Stimulated activated CD8-positive, alpha-beta memory T cell treated with anti-CD3 and anti-CD28 coated beads, Interleukin-15, amount 100 ng/mL, for 24 hours (primary cell): Measurements from ENCODE around the gene CALM1.
"Not testable (repeated sequence)": the region's sequence is repeated elsewhere in the genome, so short reads cannot be mapped to it uniquely, and the experiment has no call there.

Experiments used
- DNase-seq: peaks from one replicate; pipeline ENCODE4 v3.0.0-alpha.2; 2020; ENCODE audit warnings: low read depth

Gene CALM1

DNA sequence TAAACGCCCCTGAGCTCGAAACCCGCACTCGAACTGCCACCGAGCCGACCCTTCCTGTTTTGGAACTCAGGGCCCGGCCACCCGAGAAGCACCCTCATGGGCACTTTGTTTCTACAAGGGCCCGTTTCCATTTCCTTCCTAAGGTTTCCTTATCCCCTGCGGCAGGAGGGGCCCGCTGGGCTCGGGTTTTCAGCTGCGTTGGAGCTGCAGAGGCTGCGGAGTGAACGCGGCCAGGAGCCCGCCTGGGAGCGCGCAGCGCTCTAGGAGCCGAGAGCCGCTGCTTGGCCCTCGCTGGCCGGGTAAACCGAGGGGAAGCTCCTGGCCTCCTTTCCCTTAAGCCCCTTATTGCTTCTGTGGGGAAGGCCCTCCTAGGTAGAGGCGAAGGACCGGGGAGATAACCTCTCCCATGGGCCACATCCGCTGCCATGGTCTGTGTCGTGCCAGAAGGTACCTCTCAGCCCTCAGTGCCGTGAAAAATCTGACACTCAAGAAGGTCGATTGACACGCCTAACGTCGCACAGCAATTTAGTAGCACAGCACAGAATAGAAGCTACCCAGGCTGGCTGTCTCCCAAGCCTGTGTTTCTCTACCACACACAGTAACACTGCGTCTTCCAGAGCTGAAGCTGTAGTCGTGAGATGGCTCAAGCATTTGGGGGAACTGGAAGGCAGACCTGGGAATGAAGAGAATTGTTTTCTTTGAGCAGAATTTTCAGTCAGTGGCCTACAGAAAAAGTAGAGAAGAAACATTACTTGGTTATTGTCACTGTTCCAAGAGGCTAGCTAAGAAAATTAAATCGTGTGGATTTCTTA, 12.9 kb upstream of the CALM1 start:
- DNase-seq, result peak; percentile 18

DNA sequence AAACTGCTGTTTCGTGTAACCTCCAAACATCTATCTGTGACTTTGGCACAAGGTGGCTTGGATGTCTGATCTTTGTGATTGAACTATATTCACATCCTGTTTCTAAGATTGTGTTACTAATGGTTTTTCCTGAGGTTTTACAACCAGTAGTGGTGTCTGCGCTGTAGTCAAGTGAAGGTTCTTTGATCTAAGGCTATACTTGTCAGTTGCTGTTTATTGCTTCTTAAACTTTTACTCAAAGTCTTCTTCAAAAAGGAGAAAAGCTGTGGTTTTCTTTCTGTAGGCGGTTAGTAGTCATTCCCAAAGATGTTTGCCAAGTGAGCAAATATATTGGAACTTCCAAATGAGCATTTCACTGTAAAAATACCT, 12.3 kb upstream of the CALM1 start:
- DNase-seq, result no peak

DNA sequence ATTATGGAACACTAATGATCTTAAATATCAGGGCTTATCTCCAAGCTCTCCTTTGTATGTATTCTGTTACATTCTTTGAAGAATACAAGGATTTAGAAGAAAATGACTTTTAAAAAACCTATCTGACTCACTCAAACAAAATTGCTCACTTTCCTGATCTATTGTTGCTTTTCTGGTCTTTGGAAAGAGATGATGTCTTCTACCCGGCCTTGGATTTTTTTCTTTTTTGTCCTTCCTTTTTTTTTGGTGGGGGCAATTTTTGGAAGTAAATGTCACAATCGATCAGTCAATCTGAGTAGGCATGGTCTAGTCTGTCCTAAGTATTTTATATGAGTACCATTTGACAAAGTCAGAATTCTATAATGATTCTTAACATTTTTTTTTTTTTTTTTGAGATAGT, 10.5 kb upstream of the CALM1 start:
- no peak for DNase-seq

DNA sequence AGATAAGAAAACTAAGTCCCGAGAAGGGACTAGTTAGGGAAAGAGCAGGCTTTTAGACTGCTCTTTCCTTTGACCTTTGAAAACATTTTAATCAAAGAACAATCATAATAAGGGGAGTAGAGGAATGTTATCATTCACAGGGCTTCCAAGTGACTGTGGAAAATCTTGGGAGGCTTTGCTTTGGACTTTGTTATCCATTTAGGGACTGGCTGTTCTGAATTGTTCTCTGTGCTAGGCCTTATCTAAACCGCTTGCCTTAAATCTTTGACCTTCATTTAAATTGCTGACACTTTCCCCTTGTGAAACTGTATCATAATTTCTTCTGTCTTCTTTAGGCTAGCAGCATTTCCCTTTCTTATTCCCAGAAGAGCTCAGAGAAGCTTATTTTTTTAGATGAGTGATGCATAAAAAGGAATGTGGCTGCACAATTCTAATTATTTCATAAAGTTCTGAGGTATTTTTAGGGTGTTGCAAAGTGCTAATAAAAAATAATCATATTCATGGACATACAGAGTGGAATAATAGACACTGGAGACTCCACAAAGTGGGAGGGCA, 9.5 kb upstream of the CALM1 start:
- no peak for DNase-seq

DNA sequence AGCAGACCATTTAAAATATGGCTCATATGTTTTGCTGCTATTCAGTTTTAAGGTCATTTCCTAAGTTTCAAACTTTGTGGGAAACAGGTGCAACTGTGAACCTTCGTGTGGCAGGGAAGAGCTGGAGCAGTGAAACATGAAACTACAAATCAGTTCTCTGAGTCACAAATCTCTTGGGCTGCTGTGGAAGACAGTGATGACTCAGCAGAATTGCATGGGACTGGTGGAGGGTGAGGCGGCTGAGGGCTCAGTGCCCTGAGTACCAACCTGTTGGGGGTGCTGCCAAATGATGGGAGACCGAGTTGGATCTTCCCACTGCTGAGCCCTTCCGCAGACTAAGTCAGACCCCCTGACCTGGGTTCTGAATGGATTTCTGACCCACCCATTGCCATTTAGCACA, 8.4 kb upstream of the CALM1 start:
- DNase-seq, result no peak

DNA sequence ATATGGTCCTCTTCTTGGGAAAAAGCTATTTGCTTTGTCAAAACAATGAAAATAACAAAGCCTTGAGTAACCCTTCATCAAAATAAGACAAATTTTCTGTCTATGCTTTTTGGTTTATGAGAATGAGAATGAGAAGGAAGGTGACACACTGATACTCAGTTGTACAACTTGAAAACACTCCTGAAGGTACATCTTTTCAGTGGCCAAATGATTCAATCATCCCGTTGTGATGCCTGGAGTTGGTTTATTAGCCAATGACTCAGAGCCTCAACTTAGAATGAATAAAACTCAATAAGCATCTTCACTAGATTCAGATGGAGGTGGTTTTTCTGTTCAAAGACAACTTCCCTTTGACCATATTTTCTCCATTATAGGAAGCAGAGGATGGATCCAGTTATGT, 7.8 kb upstream of the CALM1 start:
- no peak for DNase-seq

DNA sequence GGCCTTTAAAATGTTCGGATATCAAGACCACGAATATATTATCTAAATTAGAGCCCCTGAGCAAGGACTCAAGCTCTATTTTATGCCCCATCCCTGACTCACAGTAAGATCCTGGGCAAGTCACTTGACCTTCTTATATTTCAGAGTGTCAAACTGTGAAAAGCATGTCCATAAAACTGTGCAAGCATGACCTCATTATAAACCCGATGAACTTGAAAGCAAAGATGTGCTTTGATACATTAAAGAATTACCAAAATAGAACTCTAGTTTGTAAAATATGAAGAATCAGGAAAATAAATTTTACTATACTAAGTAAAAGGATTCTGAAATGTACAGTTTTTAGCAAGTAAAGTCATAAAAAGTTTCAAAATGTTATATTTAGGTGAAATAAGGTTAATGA, 2.9 kb upstream of the CALM1 start:
- DNase-seq, result no peak

DNA sequence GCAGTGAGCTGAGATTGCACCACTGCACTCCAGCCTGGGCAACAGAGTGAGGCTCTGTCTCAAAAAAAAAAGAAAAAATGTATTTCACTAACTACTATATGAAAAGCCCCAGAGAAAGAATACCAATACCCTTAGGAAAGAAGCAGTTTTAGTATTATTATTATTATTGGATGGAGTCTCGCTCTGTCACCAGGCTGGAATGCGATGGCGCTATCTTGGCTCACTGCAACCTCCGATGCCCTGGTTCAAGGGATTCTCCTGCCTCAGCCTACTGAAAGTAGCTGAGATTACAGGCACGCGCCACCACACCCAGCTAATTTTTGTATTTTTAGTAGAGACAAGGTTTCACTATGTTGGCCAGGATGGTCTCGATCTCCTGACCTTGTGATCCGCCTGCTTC, 2.0 kb upstream of the CALM1 start:
- DNase-seq, result not testable (repeated sequence)

DNA sequence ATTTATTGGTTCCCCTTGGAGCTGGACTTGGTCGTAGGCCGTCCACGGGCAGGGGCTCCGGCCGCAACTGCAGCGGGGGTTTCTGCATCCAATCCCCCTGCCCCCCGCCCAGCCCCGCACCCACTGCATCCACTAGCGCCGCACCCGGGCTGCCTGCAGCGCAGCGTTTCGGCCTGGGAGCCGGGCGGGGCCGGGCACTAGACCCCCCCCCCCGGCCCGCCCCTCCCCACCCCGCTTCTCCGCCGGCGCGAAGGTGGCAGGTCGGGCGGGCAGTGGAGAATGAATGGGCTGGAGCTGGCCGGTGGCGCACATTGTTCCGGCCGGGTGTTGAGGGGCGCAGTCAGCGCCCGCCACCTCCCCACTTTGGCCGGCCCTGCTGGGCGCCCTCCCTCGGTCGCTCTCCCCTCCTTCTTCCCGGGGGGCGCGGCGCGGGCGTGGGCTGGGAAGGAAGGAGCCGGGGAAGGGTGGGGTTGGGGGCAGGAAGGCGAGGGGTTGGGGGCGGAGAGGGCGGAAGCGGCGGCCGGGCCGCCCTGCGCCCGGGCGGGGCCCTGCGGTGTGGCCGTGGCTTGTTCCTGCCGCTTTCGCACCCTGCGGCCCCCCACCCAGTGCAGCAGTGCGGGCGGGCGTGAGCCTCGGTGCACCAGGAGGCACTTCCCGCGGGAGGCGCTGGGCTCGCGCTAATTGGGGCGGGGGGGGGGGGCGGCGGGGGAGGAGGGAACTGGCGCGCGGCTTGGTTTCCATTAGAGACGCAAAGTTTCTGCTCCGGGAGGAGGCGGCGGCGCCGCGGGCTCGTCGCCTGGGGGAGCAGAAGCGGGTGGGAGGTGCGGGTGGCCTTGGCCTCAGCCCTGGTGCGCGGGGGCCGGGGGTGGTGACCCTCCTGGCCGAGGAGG, 841 bp downstream of the CALM1 start:
- DNase-seq, result peak; percentile 37

DNA sequence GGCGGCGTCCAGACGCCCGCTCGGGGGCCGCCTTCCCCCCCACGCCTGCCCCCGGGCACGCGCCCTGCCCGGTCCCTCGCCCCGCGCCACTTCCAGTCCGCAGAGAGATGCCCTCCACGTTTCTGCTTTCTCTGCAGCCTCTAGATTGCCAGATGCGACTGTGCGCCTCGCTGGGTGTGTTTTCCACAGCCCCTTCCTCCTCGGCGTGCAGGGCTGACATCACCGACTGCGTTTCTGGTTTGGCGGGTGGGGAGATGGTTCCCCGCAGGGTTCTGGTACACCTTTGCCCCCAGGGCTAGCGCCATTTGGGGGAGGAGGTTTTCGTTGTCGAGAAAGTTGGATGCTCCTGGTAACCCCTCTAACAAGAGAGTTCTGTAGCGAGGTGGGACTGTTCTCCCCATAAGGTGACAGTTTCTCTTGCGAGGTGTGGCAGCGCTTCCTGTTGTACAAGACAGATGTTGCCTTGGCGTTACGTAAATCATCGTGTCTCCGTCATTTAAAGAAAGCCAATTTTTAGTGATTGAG, 1.5 kb downstream of the CALM1 start:
- DNase-seq, result peak; percentile 21

DNA sequence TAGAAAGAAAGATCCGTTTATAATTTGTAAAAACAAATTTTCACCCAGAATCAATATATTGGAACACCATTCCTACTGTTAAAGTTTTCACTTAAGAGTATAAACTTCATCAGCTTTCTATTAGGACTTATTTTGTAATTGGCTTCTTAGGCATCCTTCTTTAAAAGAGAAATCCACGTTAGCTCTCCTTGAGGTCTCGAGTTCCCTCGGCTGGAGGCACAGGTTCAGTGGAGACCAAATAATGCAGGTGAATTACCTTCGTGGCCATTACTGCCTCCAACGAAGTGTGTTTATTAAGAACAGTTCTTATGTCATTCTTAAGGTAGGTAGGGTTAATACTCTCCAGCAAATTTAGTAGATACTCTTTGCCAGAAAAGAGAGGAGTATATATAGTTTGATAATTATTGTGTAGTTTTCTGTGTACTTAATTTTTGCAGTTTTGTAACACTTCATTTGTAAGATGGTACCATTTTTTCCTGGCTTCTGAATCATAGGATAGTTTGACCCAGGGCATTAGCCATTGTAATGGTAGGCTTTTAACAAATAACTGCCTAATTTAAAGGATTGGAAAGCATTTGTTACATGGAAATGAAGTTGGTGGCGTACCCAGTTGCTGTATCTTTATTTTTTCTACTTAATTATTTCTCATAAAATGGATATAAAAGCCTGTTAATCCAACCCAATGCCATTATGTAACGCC, 2.2 kb downstream of the CALM1 start:
- no peak for DNase-seq

DNA sequence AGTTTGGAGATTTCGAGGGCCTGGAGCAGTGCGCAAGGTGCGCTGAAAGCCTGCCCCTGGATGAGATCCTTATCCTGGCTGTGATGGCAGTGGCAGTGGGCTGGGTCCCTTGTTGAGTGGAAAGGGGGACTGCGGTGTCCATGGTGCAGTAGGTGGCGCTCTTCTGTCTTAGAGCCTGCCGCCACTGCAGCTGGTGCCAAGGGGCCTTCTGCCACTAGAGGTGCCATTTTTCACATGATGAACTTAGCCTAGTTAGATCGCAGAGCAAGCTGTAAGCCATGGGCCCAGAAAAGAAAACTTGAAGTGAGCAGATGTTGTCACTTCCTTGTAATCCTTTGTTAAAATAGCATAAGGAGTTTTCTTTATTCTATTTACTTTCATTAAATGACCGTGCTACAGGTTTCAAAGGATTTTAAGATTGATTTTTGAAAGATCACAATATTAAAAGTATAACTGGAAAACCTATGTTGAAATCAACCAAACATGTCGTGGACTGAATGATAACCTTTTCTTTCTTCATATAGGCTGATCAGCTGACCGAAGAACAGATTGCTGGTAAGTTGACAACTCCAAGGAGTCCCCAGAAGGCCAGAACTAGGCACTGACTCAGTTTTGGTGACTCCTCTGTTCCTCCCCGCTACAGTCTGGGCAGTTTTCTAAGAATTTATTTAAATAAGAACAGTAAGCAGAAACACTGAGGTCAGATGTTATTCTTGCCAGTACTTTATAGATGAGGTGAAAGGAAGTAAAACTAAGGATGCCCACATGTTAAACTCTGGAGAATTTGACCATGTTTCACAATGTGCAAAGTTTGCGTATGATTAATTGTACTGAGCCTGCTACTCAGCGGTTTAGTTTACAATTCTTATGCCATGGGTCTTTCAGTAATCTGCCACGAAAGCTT, 3.0 kb downstream of the CALM1 start:
- DNase-seq, result peak; percentile 47

DNA sequence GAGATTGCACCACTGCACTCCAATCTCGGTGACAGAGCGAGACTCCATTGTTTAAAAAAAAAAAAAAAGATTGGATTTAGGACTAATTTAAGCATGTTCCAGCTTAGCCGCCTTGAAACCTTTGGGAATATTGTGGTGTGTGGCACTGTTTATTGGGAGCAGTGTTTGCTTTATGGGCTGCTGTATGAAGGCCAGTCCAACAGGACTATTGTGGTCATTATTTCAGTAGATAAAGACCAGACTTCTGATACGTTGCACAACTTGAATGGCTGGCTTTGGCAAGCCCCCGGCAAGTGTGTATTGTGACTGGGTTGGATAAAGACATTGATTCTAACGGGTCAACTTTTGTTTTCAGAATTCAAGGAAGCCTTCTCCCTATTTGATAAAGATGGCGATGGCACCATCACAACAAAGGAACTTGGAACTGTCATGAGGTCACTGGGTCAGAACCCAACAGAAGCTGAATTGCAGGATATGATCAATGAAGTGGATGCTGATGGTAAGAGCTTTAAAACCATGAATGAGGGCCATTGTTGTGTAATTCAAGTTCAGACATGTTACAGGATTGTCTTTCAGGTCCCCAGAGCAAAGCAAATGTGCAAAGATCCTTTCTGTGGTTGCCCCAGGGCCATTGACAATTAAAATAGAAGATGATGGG, 4.2 kb downstream of the CALM1 start:
- DNase-seq, result no peak

DNA sequence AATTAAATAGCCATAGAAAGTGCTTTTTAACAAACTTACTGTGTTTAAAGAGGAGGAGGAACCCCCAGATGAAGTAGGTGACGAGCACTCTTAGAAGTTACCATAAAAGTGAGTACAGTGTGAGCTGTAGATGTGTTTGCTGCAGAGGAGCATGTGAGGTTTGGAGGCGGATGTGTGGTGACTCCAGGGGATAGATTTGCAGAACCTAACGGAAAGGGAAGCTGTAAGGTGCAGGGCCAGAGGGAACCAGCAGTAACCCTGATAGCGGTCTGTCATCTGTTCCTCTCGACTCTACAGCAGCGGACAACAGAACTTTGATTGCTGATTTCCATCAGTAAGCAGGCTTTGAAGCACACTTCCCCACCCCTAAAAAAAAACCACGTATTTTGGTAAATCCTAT, 5.2 kb downstream of the CALM1 start:
- DNase-seq, result no peak

DNA sequence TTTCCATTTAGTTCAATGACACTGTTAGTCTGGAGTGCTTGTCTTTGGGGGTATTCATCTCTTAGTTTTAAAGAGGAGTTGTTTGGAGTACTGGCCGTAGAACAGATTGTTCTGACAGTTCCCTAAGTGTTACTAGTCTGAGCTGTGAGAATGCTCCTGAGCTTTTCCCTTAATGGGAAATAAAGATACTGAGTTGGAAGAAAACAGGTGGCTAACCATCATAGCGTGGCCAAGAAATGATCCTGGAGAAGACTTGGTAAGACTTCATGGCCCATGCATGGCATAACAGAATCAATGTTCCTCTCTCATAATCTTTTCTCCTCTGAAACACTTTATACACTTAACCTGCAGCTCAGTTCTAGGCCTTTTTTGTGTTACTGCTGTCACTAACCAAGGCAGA, 6.2 kb downstream of the CALM1 start:
- no peak for DNase-seq

DNA sequence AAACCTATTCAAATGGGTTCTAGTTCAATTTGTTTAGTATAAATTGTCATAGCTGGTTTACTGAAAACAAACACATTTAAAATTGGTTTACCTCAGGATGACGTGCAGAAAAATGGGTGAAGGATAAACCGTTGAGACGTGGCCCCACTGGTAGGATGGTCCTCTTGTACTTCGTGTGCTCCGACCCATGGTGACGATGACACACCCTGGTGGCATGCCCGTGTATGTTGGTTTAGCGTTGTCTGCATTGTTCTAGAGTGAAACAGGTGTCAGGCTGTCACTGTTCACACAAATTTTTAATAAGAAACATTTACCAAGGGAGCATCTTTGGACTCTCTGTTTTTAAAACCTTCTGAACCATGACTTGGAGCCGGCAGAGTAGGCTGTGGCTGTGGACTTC, 8.3 kb downstream of the CALM1 start:
- DNase-seq, result no peak

DNA sequence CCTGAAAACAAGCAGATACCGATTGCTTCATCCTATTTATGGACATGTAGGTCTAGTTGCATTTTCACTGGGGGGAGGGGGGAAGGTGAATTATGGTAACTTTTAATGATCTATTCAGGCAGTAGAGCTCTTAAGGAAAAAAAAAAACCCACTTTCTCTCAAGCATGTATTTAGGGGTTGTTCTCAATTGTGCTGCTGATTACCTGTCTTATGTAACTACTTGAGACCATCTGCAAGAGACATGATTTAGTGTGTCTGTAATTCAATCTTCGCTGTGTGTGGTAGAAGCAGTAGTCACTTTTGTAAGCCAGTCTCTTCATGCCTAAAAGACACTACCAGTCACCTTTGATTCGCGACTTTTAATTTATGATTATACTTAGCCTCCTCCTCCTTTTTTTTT, 8.9 kb downstream of the CALM1 start:
- DNase-seq, result no peak

DNA sequence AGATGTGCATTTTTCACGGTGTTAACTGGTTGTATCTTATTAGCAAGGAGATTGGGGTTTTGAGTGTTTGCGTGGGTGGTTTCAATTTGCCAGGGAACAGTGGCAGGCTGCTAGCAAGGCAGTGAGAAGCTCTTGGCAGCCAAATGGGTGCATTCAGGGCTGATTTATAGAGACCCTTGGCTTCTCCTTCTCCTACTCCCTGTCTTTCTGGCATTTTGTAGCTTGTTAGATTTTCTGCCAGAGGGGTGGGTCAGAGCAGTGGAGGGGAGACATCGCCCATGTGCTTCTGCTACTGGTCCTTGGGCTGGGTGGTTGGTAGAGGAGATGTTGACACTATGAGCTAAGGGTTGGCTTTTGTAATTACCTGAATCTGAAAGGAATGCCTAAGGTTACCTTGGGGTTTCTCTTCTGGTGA, 9.6 kb downstream of the CALM1 start:
- DNase-seq, result no peak

DNA sequence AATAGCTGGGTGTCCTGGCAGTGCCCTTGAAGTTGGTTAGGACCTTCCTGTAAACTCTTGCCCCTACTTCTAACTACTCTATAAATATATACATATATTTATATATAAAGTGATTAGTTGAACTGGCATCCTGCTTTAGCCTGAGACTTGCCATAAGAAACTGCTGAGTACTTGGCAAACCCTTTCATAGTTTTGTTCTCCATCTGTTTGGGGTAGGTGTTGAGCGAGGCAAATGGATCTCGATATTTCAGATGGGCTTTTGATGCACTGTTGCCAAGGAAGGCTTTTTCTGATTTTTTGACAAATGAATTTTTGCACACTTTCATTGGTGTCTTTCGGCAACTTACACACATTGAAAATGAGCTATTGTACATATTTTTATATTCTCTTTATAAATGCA, 10.4 kb downstream of the CALM1 start:
- no peak for DNase-seq

DNA sequence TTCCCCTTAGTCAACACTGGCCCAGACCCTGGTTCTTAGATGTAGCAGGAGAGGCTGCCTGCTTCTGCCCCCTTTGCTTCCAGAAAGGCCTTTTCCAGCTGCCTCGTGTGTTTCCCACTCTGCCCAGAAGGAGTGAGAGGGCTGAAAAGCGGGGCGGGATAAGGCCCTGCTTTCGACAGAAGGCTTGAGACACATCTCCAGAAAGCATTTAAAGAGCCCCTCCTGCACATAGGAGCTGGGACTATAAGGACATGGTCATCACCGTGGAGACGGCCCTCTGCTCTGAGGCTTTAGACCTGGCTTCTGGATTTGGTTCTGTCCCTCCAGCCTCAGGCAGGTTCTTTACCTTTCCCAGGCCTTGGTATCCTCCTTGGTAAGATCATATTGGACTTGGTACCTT, 11.9 kb downstream of the CALM1 start:
- no peak for DNase-seq
